Muscle layer of colon (tissue), 2 donors: Measurements from ENCODE around the gene CNPY4.
"Not testable (repeated sequence)": the region's sequence is repeated elsewhere in the genome, so short reads cannot be mapped to it uniquely, and the experiment has no call there.

Source experiments
- H3K27ac ChIP-seq: one replicate; pipeline ENCODE4 v1.7.0; 2013; ENCODE audit warnings: low read depth, mild to moderate bottlenecking, low read length, moderate library complexity
- H3K27me3 ChIP-seq, 2 donors: one replicate each; pipeline ENCODE4 v1.7.0; 2013; ENCODE audit warnings: low read length in 2 of 2, mild to moderate bottlenecking in 2 of 2; ENCODE audit not compliant: insufficient read depth in 2 of 2, control insufficient read depth in 1 of 2
- H3K36me3 ChIP-seq: one replicate; pipeline ENCODE4 v1.7.0; 2013; ENCODE audit warnings: mild to moderate bottlenecking, low read length; ENCODE audit not compliant: insufficient read depth
- H3K4me1 ChIP-seq: one replicate; pipeline ENCODE4 v1.7.0; 2013; ENCODE audit warnings: mild to moderate bottlenecking, low read length; ENCODE audit not compliant: insufficient read depth
- H3K4me3 ChIP-seq, 2 donors: one replicate each; pipeline ENCODE4 v1.7.0; 2013; ENCODE audit warnings: low read length in 2 of 2, low read depth in 1 of 2, mild to moderate bottlenecking in 1 of 2, moderate library complexity in 1 of 2
- H3K9ac ChIP-seq: one replicate; pipeline ENCODE4 v1.7.0; 2013; ENCODE audit warnings: low read length
- H3K9me3 ChIP-seq: one replicate; pipeline ENCODE4 v1.7.0; 2013; ENCODE audit warnings: mild to moderate bottlenecking, low read length
- donor health status: abdominal sarcoma.
- donor health status: Adenocarcinoma of cecum.

CNPY4 gene

DNA sequence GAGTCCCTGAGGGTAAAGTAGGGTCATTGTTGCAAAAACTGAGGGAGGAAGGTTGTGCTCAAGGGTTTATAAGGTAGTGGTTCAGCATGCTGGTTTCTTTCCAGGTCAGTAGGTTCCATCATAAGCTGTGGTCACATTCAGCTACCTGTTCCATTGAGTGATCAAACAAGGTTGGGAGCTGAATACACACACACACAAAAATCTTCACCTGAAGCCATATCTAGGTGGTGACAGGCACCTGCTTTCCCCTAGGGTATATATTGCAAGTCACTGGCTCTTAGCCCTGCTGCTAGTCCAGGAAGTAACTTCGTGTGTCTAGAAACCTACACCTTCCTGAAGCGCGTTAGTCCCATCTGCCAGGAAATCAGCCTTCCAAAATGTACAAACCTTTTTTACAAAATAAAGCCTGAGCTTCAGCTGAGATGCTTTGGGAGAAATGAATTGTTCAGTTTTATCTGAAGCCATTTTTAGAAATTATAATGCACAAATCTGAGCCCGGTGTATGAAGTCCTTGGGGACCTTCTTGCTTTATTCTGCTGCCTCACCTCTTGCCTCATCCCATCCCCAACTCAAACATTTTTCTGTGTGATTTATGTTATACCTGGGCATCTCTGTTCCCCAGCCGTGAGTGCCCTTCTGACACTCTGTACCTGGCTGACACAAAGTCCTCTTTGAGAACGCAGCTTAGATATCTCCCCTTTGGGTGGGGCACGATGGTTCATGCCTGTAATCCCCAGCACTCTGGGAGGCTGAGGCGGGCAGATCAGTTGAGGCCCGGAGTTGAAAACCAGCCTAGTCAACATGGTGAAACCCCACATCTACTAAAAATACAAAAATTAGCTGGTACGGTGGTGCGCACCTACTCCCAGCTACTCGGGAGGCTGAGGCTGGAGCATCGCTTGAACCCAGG, 18.7 kb downstream of the CNPY4 start:
- H3K27me3 ChIP-seq = no peaks in the 10 kb centered on the region
- no peak overlapping the region for H3K27ac ChIP-seq
- no peaks in the 10 kb centered on the region for H3K36me3 ChIP-seq
- H3K9ac ChIP-seq = no peak overlapping the region
- no peaks in the 10 kb centered on the region for H3K9me3 ChIP-seq
- H3K4me3 ChIP-seq = no peak overlapping the region
- no peaks in the 10 kb centered on the region for H3K4me1 ChIP-seq

DNA sequence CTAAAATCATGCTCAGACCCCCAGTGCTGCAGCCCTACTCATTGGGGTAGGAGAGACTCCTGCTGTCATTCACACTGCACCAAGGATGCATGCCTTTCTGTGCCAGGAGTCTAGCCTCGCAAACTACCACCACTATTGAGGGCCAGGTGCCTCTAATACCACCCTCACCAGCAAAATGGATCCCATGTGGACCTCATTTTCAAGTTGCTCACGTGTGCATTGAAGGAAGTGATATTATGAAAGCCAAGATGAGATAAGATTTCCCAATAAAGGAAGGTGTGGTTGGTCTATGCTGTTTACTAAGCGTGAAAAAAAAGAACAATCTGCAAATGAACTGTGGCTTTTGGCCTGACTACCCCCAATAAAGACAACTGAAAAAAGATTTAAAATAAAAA, 22.1 kb downstream of the CNPY4 start:
- Histone ChIP-seq H3K4me3 (no peak overlapping the region), H3K9ac (no peak overlapping the region), H3K4me1 (no peaks in the 10 kb centered on the region), H3K27me3 (no peaks in the 10 kb centered on the region), H3K9me3 (no peaks in the 10 kb centered on the region), H3K36me3 (no peaks in the 10 kb centered on the region), H3K27ac (no peak overlapping the region)

DNA sequence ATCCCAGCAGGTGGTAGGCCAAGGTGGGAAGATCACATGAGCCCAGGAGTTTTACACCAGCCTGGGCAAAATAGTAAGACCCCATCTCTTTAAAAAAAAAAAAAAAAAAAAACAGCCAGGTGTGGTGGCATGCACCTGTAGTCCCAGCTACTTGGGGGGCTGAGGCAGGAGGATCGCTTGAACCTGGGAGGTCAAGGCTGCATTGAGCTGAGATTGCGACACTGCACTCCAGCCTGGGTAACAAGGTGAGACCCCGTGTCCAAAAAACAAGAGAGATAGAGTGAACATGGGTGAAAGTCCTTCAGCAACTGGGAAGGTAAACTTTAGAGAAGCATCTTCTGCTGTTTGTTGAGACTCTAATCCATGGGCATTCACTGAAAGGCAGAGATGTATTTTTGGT, 23.0 kb downstream of the CNPY4 start:
- Histone ChIP-seq H3K36me3 (no peaks in the 10 kb centered on the region), H3K27ac (no peak overlapping the region), H3K4me1 (no peaks in the 10 kb centered on the region), H3K9me3 (no peaks in the 10 kb centered on the region), H3K27me3 (no peaks in the 10 kb centered on the region), H3K4me3 (no peak overlapping the region), H3K9ac (no peak overlapping the region)

DNA sequence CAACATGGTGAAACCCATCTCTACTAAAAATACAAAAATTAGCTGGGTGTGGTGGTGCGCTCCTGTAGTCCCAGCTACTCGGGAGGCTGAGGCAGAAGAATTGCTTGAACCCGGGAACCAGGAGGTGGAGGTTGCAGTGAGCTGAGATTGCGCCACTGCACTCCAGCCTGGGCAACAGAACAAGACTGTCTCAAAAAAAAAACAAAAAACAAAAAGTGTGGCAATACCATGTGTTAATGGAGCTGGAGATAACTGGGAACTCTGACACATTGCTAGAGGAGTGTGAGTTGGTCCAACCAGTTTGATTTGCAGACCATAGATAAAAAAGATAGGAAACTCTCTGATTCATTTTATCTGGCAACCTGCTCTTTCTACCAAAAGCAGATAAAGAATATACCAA, 26.9 kb downstream of the CNPY4 start:
- H3K27ac ChIP-seq, H3K27me3 ChIP-seq, H3K36me3 ChIP-seq, H3K4me3 ChIP-seq, H3K9me3 ChIP-seq, H3K9ac ChIP-seq: not testable (repeated sequence)
- peaks cover 10% of the 10 kb centered on the region for H3K4me1 ChIP-seq

DNA sequence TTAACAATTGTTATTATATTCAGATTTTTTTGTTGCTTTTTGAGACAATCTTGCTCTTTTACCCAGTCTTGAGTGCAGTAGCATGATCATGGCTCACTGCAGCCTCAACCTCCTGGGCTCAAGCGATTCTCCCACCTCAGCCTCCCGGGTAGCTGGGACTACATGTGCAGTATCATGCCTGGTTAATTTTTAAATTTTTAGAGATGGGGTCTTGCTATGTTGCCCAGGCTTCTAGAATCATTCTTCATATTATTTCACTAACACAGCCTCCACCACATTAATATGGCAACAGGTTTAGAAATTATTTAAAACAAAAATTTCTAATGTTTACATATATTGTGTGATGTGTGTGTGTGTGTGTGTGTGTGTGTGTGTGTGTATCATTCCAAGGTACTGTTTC, 27.8 kb downstream of the CNPY4 start:
- Histone ChIP-seq H3K27ac (no peak overlapping the region), H3K36me3 (no peaks in the 10 kb centered on the region), H3K27me3 (no peaks in the 10 kb centered on the region)

DNA sequence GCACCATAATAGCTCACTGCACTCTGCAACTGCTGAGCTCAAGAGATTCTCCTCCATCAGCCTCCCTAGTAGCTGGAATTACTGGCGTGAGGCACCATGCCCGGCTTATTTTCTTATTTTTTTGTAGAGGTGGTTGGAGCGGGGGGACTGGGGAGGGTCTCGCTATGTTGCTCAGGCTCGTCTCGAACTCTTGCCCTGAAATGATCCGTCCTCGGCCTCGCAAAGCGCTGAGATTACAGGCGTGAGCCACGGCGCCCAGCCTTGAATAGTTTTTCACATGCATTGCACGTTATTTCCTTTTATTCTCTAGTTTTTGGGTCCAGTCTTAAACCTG, 28.8 kb downstream of the CNPY4 start:
- no peaks in the 10 kb centered on the region for H3K27me3 ChIP-seq
- H3K9ac ChIP-seq = peak overlapping the region; percentile 74
- peaks cover 10% of the 10 kb centered on the region for H3K4me1 ChIP-seq
- peak overlapping the region; percentile 99 for H3K4me3 ChIP-seq
- peak overlapping the region; percentile 98 for H3K27ac ChIP-seq
- peaks cover 1% of the 10 kb centered on the region for H3K36me3 ChIP-seq
- no peaks in the 10 kb centered on the region for H3K9me3 ChIP-seq

More for the DNA sequence above, 27.8 kb downstream of the CNPY4 start:
- Histone ChIP-seq H3K4me1 (peaks cover 10% of the 10 kb centered on the region), H3K9me3 (no peaks in the 10 kb centered on the region), H3K4me3 (no peak overlapping the region), H3K9ac (no peak overlapping the region)

DNA sequence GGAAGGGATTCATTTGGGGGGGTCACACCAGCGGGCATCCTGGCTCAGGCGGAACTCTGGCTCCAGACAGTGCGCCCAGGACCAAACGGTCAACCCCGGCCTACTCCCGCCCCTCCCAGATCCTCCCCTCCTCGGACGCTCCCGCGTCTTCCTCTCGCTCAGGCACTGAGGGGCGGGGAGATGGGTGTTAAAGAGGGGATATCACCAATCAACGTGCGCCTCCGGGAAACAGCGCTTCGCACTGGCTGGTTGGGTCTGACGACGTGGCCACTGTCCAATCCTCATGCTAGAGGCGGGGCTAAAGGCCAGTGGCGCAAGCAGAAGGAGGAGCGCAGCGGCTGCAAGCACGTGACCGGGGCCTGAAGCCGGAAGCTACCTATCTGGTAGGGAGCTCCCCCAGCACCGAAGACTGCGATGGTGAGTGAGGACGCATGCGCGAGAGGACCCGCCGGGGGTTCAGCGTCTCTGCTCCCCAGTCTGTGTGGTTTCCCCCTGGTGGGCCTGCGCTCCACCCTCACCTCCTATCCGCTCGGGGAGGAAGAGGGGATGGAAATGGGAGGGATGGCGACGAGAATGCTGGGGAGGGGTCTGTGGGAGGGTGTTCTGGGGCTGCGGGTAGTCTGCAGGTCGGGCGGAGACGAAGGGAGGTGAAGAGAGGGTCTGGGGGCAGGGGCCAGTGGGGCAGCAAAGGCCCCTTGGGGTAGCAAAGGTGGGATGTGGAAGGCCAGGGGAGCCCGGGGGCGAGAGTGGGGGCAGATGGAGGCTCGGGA, 29.3 kb downstream of the CNPY4 start, which contains the start of gene LAMTOR4:
TSS of gene LAMTOR4 (plus strand) at position 360 of the 770 bp plus-strand sequence. CDS start at position 415, 55 bp downstream.
- H3K27me3 ChIP-seq = no peaks in the 10 kb centered on the region
- peaks cover 10% of the 10 kb centered on the region for H3K4me1 ChIP-seq
- H3K27ac ChIP-seq = peak within 1 kb of the TSS; percentile 98
- no peaks in the 10 kb centered on the region for H3K9me3 ChIP-seq
- peak within 1 kb of the TSS; percentile 99 for H3K4me3 ChIP-seq
- peak within 1 kb of the TSS; percentile 97 for H3K9ac ChIP-seq
- H3K36me3 ChIP-seq = peaks cover 7% of the 10 kb centered on the region

DNA sequence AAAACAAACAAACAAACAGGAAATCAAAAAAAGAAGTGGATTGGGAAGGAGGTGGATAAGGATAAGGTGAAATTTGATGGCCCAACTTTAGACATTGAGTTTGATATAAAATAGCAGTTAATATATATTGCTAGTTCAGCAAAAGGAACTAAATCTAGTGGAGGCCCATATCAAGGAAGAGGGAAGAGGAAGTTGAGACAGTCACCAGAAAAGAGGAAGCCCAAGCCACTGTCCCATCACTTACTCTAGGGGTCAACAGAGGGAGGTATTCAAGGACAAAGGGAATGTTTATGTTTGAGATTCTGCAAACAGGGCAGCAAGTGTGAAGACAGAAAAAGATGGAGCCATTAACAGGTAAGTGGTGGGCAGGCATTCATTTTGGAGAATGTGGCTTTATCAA, 33.0 kb downstream of the CNPY4 start:
- no peaks in the 10 kb centered on the region for H3K27me3 ChIP-seq
- no peak overlapping the region for H3K4me3 ChIP-seq
- H3K9ac ChIP-seq = no peak overlapping the region
- H3K9me3 ChIP-seq = no peaks in the 10 kb centered on the region
- H3K27ac ChIP-seq = no peak overlapping the region
- H3K4me1 ChIP-seq = peaks cover 11% of the 10 kb centered on the region
- peaks cover 28% of the 10 kb centered on the region for H3K36me3 ChIP-seq

DNA sequence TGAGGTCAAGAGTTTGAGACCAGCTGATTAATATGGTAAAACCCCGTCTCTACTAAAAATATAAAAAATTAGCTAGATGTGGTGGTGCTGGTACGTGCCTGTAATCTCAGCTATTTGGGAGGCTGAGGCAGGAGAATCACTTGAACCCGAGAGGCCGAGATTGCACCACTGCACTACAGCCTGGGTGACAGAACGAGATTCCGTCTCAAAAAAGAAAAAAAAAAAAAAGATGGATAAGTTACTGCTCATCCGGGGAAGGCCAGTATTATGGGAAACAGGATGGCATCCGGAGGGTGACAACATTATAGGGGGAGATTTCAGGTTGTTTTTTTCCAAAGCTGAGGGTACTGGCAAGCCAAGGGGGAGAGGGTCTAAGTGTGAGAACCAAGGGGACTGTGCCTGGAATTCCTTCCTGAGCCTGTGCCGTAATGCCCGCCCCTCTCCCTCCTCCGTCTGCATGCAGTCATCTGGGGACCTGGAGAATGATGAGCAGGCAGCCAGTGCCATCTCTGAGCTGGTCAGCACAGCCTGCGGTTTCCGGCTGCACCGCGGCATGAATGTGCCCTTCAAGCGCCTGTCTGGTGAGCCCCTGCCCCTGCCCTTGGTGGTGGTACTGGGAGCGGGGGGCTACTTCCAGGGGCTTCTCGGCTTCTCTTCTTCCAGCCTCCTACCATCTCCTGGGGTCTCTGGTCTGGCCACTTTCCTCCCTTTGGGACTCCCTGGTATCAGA, 33.7 kb downstream of the CNPY4 start:
- peaks cover 28% of the 10 kb centered on the region for H3K36me3 ChIP-seq
- no peak overlapping the region for H3K27ac ChIP-seq
- H3K9me3 ChIP-seq = no peaks in the 10 kb centered on the region
- peaks cover 16% of the 10 kb centered on the region for H3K4me1 ChIP-seq
- H3K9ac ChIP-seq = no peak overlapping the region
- H3K27me3 ChIP-seq = no peaks in the 10 kb centered on the region
- H3K4me3 ChIP-seq = no peak overlapping the region

DNA sequence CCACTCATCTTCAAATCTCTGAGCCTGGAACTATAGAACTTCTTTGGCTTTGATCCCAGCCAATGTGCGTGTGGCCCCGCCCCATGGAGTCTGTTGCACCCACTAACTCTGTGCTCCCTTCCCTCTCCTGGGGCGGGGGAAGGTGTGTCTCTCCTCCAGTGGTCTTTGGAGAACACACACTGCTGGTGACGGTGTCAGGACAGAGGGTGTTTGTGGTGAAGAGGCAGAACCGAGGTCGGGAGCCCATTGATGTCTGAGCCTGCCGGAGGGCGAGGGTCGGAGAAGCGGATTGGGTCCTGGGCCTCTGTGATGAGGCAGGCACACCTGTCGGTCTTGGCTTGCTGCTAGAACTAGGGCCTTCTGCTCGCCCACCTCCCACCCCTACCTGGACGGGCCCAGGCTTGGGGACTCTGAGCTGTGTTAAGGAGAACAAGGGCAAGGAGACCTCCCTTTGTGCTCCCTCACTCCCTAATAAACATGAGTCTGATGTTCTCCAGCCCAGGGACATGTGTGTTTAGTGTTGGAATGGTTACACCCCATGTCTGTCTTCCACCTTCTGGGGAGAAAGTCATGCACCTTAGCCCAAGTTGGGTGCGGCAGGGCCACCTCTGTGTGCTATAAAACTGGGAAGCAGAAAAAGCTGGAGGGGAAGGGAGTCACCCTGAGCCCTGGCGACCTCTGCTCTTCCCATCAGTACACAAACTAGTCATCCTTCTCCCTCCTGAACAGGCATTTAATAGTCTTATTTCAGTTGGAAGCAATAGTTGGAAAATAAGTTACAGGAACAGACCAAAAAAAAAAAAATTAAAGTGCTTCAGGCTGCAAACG, 34.5 kb downstream of the CNPY4 start:
- peaks cover 18% of the 10 kb centered on the region for H3K4me1 ChIP-seq
- H3K36me3 ChIP-seq = peaks cover 28% of the 10 kb centered on the region
- H3K27ac ChIP-seq = no peak overlapping the region
- H3K9ac ChIP-seq = no peak overlapping the region
- no peaks in the 10 kb centered on the region for H3K9me3 ChIP-seq
- no peak overlapping the region for H3K4me3 ChIP-seq
- no peaks in the 10 kb centered on the region for H3K27me3 ChIP-seq
